DOHH2 (cell line): ENCODE results near the gene VPS41.

Experiments
- EZH2phosphoT487 ChIP-seq: fragments of 200-600 bp; sonication (generic); IDR thresholded peaks from 2 replicates; pipeline ENCODE4 v1.6.1; 2017; ENCODE audit warnings: borderline replicate concordance, mild to moderate bottlenecking, antibody characterized with exemption, low read length, moderate library complexity, mixed read lengths
- TF ChIP-seq, protein P1 (sequence below): fragments of 200-600 bp; sonication (generic); IDR thresholded peaks from one replicate; pipeline ENCODE4 v1.5.1; 2014; ENCODE audit warnings: antibody characterized with exemption, mild to moderate bottlenecking, low read depth, low read length; ENCODE audit not compliant: poor library complexity, severe bottlenecking

DNA sequence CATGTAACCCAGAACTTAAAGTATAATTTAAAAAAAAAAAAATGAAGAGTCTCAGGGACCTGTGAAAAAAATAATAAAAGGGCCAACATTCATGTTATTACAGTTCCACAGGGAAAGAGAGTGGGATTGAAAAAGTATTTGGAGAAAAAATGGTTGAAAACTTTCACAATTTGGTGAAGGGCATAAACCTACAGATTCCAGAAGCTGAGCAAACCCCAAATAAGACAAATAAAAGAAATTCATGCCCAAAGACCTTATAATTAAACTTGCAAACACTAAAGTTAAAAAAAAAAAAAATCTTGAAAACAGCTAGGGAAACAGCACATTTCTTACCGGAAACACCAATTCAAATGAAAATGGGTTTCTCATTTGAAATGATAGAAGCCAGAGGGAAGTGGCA is 19.9 kb downstream of the VPS41 start:
- TF ChIP-seq, protein P1, sequence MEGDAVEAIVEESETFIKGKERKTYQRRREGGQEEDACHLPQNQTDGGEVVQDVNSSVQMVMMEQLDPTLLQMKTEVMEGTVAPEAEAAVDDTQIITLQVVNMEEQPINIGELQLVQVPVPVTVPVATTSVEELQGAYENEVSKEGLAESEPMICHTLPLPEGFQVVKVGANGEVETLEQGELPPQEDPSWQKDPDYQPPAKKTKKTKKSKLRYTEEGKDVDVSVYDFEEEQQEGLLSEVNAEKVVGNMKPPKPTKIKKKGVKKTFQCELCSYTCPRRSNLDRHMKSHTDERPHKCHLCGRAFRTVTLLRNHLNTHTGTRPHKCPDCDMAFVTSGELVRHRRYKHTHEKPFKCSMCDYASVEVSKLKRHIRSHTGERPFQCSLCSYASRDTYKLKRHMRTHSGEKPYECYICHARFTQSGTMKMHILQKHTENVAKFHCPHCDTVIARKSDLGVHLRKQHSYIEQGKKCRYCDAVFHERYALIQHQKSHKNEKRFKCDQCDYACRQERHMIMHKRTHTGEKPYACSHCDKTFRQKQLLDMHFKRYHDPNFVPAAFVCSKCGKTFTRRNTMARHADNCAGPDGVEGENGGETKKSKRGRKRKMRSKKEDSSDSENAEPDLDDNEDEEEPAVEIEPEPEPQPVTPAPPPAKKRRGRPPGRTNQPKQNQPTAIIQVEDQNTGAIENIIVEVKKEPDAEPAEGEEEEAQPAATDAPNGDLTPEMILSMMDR, result no peak
- TF ChIP-seq EZH2phosphoT487, result no peak
